KMS-11 (cell line): Measurements from ENCODE around the gene ISG20.
A peak's percentile ranks its signal among the peaks of the same experiment; 100 is the strongest.

Experiments used
- H2AFZ ChIP-seq: fragments of 200-600 bp; sonication (generic); 2 replicates; pipeline ENCODE4 v1.6.1; 2016; ENCODE audit warnings: antibody characterized with exemption, mixed run types, low read depth
- H3K27ac ChIP-seq: fragments of 200-600 bp; sonication (generic); 2 replicates; pipeline ENCODE4 v1.6.1; 2016; ENCODE audit warnings: mild to moderate bottlenecking, mixed run types
- H3K27me3 ChIP-seq: fragments of 200-600 bp; sonication (generic); 2 replicates; pipeline ENCODE4 v1.6.1; 2017; ENCODE audit warnings: mild to moderate bottlenecking, low read depth, mixed run types, moderate library complexity; ENCODE audit not compliant: insufficient read depth
- H3K36me3 ChIP-seq: fragments of 200-600 bp; sonication (generic); 2 replicates; pipeline ENCODE4 v1.6.1; 2017; ENCODE audit warnings: mild to moderate bottlenecking, mixed run types; ENCODE audit not compliant: insufficient read depth
- H3K4me1 ChIP-seq: fragments of 200-600 bp; sonication (generic); 2 replicates; pipeline ENCODE4 v1.6.1; 2016; ENCODE audit warnings: mild to moderate bottlenecking, low read depth, mixed run types; ENCODE audit not compliant: poor library complexity, severe bottlenecking
- H3K4me2 ChIP-seq: fragments of 200-600 bp; sonication (generic); 2 replicates; pipeline ENCODE4 v1.7.0; 2016; ENCODE audit warnings: mild to moderate bottlenecking, mixed run types
- H3K4me3 ChIP-seq: fragments of 200-600 bp; sonication (generic); IDR thresholded peaks from 2 replicates; pipeline ENCODE4 v1.6.1; 2017; ENCODE audit warnings: low read depth, low read length, mixed read lengths; ENCODE audit not compliant: insufficient read depth
- H3K79me2 ChIP-seq: fragments of 200-600 bp; sonication (generic); 2 replicates; pipeline ENCODE4 v1.6.1; 2016; ENCODE audit warnings: low read depth, mixed run types; ENCODE audit not compliant: insufficient read depth
- H3K9ac ChIP-seq: fragments of 200-600 bp; sonication (generic); 2 replicates; pipeline ENCODE4 v1.6.1; 2016; ENCODE audit warnings: mild to moderate bottlenecking, mixed run types
- H4K20me1 ChIP-seq: fragments of 200-600 bp; sonication (generic); 2 replicates; pipeline ENCODE4 v1.6.1; 2016; ENCODE audit warnings: mild to moderate bottlenecking, mixed run types; ENCODE audit not compliant: insufficient read depth
- TF ChIP-seq, protein P1 (sequence below): fragments of 200-600 bp; sonication (generic); conservative IDR thresholded peaks from 2 replicates; pipeline ENCODE4 v1.6.1; 2017; ENCODE audit warnings: low read depth, mild to moderate bottlenecking, antibody characterized with exemption, low read length, moderate library complexity, mixed read lengths

Gene ISG20

DNA sequence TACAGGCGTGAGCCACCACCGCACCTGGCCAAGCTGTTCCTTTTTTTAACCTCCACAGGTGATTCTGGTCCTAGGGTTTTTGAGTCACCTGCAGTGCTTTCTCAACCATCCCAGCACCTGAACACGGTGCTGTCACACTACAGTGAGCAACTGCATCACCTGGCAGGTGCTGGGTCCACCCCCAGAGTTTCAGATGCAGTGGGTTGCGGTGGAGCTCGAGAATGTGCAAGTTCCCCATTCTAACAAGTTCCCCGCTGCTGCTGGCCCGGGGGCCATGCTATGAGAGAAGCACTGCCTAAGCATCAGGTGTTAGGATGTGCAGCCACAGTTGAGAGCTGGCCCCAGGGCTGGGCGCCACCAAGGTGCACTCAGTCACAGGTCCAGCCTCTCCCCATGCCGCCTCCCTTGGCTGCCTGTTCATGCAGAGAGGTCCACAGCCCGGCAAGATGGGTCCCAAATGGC, 18.0 kb downstream of the ISG20 start:
- peak overlapping the region; percentile 36; the same call in 1 of the 2 replicates for H3K4me2 ChIP-seq
- no peaks in the 10 kb centered on the region for H3K27me3 ChIP-seq
- H4K20me1 ChIP-seq: no peaks in the 10 kb centered on the region
- H3K9ac ChIP-seq: no peak overlapping the region
- H3K79me2 ChIP-seq: no peaks in the 10 kb centered on the region
- H3K36me3 ChIP-seq: no peaks in the 10 kb centered on the region
- TF ChIP-seq, protein P1, sequence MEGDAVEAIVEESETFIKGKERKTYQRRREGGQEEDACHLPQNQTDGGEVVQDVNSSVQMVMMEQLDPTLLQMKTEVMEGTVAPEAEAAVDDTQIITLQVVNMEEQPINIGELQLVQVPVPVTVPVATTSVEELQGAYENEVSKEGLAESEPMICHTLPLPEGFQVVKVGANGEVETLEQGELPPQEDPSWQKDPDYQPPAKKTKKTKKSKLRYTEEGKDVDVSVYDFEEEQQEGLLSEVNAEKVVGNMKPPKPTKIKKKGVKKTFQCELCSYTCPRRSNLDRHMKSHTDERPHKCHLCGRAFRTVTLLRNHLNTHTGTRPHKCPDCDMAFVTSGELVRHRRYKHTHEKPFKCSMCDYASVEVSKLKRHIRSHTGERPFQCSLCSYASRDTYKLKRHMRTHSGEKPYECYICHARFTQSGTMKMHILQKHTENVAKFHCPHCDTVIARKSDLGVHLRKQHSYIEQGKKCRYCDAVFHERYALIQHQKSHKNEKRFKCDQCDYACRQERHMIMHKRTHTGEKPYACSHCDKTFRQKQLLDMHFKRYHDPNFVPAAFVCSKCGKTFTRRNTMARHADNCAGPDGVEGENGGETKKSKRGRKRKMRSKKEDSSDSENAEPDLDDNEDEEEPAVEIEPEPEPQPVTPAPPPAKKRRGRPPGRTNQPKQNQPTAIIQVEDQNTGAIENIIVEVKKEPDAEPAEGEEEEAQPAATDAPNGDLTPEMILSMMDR: no peak
- no peak overlapping the region for H2AFZ ChIP-seq
- H3K4me3 ChIP-seq: no peak overlapping the region
- no peak overlapping the region for H3K27ac ChIP-seq
- H3K4me1 ChIP-seq: peaks cover 17% of the 10 kb centered on the region

DNA sequence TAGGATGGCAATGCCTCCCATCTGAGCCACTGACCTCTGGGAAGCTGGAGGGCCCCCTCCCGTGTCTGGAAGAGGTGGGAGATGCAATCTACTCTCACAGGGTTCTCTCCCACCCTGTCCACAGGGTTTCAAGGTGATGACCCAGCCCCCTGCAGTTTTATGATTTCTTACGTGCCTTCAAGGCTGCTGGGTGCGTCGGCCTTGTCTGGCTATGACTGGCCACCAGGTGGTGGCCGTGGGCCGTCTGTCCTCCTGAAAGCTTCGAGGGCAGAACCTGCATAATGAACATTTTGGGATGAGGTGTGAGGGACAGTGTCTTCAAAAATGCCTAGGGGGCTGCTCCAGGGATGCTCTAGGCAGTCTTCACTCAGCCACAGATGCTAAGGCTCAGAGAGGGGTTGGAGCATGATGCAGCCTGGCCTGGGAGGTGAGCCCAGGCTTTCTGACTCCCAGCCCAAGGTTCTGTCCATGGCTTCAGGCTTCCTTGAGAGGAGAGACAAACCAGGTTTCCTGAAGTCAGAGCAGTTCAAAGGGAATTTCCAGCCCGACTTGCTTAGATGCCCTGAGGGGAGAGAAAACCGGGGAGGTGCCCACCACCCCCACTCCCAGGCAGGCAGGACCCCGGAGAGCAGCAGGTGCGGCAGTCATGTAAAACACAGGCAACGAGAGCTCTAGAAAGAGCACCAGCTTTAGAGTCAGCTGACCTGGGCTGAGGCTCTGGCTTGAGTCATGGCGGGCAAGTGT, 18.7 kb downstream of the ISG20 start:
- Histone ChIP-seq H3K9ac (no peak overlapping the region), H3K4me3 (no peak overlapping the region), H3K4me2 (peak overlapping the region; percentile 36; the same call in 1 of the 2 replicates)

DNA sequence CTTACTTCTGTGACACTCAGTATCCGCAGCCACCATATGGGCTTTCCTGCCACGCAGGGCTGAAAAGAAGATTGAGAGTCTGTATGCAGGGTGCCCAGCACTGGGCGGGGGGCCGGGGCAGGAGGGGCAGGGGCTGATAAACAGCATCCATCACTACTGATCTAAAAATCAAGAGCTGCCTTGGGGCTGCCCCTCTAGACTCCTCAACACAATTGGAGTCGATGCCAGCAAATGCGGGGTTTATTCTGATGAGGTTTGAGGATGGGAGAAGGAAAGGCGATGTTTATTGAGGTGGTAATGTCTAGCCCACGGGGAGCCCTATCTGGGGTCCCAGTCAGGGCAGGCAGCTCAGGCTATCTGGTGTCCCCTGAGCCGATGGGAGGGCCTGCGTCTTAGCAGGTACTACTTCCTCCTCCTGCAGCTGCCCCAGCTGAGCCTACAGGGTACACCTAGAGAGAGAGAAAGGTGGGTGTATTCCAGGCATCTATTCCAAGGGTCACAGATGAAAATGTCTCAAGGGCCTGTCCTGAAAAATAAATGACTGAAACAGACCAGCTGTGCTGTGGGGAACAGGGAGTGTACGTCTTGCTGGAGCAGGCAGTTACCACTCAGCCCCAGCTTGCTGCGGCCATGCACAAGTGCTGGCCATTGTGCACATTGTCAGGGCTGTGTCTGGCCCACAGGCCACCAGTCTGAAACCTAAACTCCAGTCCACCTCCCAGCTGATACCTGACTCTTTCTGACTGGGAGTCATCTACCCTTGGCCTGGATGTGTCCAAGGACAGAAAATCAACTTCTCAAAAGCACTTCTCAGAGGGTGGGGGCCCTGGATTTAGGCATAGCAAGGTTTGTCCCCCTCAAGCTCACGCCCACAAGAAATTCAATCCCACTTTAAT, 19.5 kb downstream of the ISG20 start:
- Histone ChIP-seq H3K4me2 (peak overlapping the region; percentile 36; the same call in 1 of the 2 replicates), H2AFZ (no peak overlapping the region)
- TF ChIP-seq, protein P1: no peak

More for the DNA sequence above, 18.7 kb downstream of the ISG20 start:
- Histone ChIP-seq H4K20me1 (no peaks in the 10 kb centered on the region), H2AFZ (no peak overlapping the region), H3K27me3 (no peaks in the 10 kb centered on the region), H3K79me2 (no peaks in the 10 kb centered on the region), H3K4me1 (peaks cover 17% of the 10 kb centered on the region), H3K27ac (no peak overlapping the region), H3K36me3 (no peaks in the 10 kb centered on the region)
- TF ChIP-seq, protein P1: peak; percentile 75

DNA sequence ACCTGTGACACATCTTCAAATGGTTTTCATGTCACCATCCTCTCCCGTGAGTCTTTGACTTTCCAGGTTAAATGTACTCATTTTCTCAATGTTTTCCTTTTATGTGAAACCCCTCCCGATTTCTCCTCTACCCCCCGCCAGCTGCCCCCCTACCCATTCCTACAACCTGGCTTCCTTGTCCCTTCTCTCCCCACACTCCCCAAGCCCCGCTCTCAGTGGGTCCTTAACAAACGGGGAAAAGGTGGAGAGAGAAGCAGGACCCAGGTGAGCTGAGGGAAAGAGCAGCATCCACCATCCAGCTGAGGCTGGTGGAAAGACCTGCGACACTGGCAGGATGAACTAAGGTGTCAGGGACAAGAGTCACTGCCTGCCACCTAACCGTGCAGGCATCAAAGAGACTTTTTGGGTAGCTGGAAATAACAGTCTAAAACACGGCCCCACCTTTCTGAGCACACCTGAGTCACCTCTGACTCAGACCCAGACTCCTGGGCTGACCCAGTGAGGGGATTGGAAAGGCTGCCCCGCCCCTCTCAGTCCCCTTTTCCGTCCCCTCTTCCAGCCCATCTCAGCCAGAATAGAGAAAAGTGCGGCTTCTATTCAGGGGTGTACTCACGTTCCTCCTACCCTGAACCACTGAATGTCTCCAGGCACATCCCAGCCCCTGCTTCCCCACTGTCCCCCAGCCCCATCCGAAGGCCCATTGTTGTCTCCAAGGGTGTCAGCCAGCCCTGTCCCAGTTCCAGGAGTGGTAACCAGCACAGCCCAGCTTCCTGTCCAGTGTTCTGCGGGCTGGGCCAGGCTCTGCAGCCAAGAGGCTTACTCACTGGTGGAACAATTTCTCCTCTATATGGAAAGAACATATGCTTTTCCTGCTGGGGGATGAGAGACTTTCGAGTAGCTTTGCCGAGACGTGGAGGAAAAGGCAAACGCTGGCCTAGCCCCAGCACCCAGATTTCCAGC, 20.4 kb downstream of the ISG20 start:
- Histone ChIP-seq H3K27ac (no peak overlapping the region), H3K4me1 (peaks cover 17% of the 10 kb centered on the region)

More for the DNA sequence above, 19.5 kb downstream of the ISG20 start:
- peaks cover 17% of the 10 kb centered on the region for H3K4me1 ChIP-seq
- no peaks in the 10 kb centered on the region for H3K27me3 ChIP-seq
- H3K4me3 ChIP-seq: no peak overlapping the region
- H3K27ac ChIP-seq: no peak overlapping the region
- H3K9ac ChIP-seq: no peak overlapping the region
- H3K79me2 ChIP-seq: no peaks in the 10 kb centered on the region
- no peaks in the 10 kb centered on the region for H3K36me3 ChIP-seq
- H4K20me1 ChIP-seq: no peaks in the 10 kb centered on the region

More for the DNA sequence above, 20.4 kb downstream of the ISG20 start:
- no peaks in the 10 kb centered on the region for H3K36me3 ChIP-seq
- H3K79me2 ChIP-seq: no peaks in the 10 kb centered on the region
- H4K20me1 ChIP-seq: no peaks in the 10 kb centered on the region
- no peak overlapping the region for H3K9ac ChIP-seq
- TF ChIP-seq, protein P1: no peak
- H3K27me3 ChIP-seq: no peaks in the 10 kb centered on the region
- H2AFZ ChIP-seq: no peak overlapping the region
- H3K4me3 ChIP-seq: no peak overlapping the region
- H3K4me2 ChIP-seq: no peak overlapping the region
